ENCODE results near the gene OR10H3. TPM values are rescaled to one million over a fixed set of nuclear protein-coding genes. Genes with fewer than 3 reads are reported as not detected.

Gene OR10H3
- total RNA-seq, 1 experiment from 2014 or later, result not detected

DNA sequence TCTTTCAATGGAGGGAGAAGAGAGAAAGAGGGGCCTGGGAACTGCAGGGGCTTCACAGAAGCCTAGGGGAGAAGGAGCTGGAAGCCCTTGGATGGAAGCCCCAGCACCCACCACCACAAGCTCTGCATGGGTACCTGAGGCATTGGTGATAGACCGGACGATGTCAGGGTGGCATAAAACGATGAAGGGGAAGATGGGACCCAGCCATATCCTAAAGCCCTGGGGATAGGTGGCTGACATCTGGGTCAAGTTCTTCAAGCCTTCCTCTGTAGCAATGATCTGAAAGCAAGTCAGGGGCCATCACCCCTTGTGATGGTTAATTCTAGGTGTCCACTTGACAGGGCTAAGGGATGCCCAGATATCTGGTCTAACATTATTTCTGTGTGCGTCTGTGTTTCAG is 38.5 kb downstream of the OR10H3 start:
- no TSS peak for BruUV-seq (replicated peaks)
- no peak for DNase-seq (ENCODE audit: low read depth, low spot score)
- ATAC-seq, result no peak
- ChIA-PET RAD21 (ENCODE audit: low non-redundant PET in 1 of 2, low total read pairs in 2 of 2, uncharacterized antibody in 2 of 2, unreplicated experiment in 2 of 2) (no interaction called here), CTCF (no interaction called here), POLR2A (no interaction called here)
- no peak overlapping the region for H3K9ac ChIP-seq (ENCODE audit: low read length)
- H3K4me3 ChIP-seq (replicated peaks in 1 of 2; ENCODE audit: low read depth in 1 of 2, low read length in 2 of 2), result no peak overlapping the region
- H3K27me3 ChIP-seq (ENCODE audit: insufficient read depth, low read length), result peaks cover 23% of the 10 kb centered on the region; the same call in 1 of the 2 replicates
- no peak overlapping the region for H3K4me2 ChIP-seq (ENCODE audit: low read length)
- intact Hi-C loops (cut with micrococcal nuclease), result no loop called here
- peaks cover 9 to 14% of the 10 kb centered on the region in 2 experiments; a peak in 3 of 4 replicates for H3K4me1 ChIP-seq (ENCODE audit: control insufficient read depth in 1 of 2, insufficient read depth in 2 of 2, low read length in 2 of 2)
- no peak overlapping the region for H3K27ac ChIP-seq (ENCODE audit: low read depth, low read length)
- no peaks in the 10 kb centered on the region for H3K9me2 ChIP-seq (ENCODE audit: insufficient read depth)
- H2AFZ ChIP-seq (ENCODE audit: low read depth, low read length, poor library complexity, severe bottlenecking), result no peak overlapping the region
- H3K79me2 ChIP-seq (ENCODE audit: insufficient read depth, low read length), result no peaks in the 10 kb centered on the region
- no peaks in the 10 kb centered on the region for H3K9me3 ChIP-seq (ENCODE audit: control insufficient read depth in 1 of 2, insufficient read depth in 1 of 2, low read depth in 1 of 2, low read length in 2 of 2)
- no peak for TF ChIP-seq SIN3A (IDR thresholded peaks at IDR 0.05; ENCODE audit: low read depth)
- TF ChIP-seq, protein P1, sequence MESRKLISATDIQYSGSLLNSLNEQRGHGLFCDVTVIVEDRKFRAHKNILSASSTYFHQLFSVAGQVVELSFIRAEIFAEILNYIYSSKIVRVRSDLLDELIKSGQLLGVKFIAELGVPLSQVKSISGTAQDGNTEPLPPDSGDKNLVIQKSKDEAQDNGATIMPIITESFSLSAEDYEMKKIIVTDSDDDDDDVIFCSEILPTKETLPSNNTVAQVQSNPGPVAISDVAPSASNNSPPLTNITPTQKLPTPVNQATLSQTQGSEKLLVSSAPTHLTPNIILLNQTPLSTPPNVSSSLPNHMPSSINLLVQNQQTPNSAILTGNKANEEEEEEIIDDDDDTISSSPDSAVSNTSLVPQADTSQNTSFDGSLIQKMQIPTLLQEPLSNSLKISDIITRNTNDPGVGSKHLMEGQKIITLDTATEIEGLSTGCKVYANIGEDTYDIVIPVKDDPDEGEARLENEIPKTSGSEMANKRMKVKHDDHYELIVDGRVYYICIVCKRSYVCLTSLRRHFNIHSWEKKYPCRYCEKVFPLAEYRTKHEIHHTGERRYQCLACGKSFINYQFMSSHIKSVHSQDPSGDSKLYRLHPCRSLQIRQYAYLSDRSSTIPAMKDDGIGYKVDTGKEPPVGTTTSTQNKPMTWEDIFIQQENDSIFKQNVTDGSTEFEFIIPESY (IDR thresholded peaks at IDR 0.05; ENCODE audit: extremely low read depth, insufficient replicate concordance, low read length), result no peak
- TF ChIP-seq, protein P2, sequence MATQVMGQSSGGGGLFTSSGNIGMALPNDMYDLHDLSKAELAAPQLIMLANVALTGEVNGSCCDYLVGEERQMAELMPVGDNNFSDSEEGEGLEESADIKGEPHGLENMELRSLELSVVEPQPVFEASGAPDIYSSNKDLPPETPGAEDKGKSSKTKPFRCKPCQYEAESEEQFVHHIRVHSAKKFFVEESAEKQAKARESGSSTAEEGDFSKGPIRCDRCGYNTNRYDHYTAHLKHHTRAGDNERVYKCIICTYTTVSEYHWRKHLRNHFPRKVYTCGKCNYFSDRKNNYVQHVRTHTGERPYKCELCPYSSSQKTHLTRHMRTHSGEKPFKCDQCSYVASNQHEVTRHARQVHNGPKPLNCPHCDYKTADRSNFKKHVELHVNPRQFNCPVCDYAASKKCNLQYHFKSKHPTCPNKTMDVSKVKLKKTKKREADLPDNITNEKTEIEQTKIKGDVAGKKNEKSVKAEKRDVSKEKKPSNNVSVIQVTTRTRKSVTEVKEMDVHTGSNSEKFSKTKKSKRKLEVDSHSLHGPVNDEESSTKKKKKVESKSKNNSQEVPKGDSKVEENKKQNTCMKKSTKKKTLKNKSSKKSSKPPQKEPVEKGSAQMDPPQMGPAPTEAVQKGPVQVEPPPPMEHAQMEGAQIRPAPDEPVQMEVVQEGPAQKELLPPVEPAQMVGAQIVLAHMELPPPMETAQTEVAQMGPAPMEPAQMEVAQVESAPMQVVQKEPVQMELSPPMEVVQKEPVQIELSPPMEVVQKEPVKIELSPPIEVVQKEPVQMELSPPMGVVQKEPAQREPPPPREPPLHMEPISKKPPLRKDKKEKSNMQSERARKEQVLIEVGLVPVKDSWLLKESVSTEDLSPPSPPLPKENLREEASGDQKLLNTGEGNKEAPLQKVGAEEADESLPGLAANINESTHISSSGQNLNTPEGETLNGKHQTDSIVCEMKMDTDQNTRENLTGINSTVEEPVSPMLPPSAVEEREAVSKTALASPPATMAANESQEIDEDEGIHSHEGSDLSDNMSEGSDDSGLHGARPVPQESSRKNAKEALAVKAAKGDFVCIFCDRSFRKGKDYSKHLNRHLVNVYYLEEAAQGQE (IDR thresholded peaks at IDR 0.05; ENCODE audit: low read depth), result no peak
- TF ChIP-seq, protein P3, sequence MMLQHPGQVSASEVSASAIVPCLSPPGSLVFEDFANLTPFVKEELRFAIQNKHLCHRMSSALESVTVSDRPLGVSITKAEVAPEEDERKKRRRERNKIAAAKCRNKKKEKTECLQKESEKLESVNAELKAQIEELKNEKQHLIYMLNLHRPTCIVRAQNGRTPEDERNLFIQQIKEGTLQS (IDR thresholded peaks at IDR 0.05), result no peak
- TF ChIP-seq FOSL1 (IDR thresholded peaks at IDR 0.05; ENCODE audit: low read depth), result no peak
- no peak for TF ChIP-seq SRF (IDR thresholded peaks at IDR 0.05; ENCODE audit: low read depth)
- TF ChIP-seq EZH2 (IDR thresholded peaks at IDR 0.05), result no peak
- TF ChIP-seq CBX3 (IDR thresholded peaks at IDR 0.05; ENCODE audit: low read depth), result no peak
- no peak for TF ChIP-seq POLR2A (IDR thresholded peaks at IDR 0.05; ENCODE audit: borderline replicate concordance, extremely low read depth, insufficient read depth, insufficient read length)
- TF ChIP-seq YY1 (IDR thresholded peaks at IDR 0.05; ENCODE audit: extremely low read depth, insufficient replicate concordance, low read depth, low read length), result no peak
- TF ChIP-seq, protein P4, sequence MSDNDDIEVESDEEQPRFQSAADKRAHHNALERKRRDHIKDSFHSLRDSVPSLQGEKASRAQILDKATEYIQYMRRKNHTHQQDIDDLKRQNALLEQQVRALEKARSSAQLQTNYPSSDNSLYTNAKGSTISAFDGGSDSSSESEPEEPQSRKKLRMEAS (IDR thresholded peaks at IDR 0.05), result no peak
- no peaks in the 10 kb centered on the region for H3K36me3 ChIP-seq (ENCODE audit: control insufficient read depth in 1 of 2, insufficient read depth in 2 of 2, low read length in 2 of 2)
- H4K20me1 ChIP-seq (ENCODE audit: insufficient read depth), result no peaks in the 10 kb centered on the region
